ENCODE measurements around the gene MAN1C1. TPM values are rescaled to one million over a fixed set of nuclear protein-coding genes. Genes with fewer than 3 reads are reported as not detected.
A peak's percentile ranks its signal among the peaks of the same experiment; 100 is the strongest.

Gene MAN1C1
- total RNA-seq, 1 experiment from 2014 or later = 9.3 TPM

DNA sequence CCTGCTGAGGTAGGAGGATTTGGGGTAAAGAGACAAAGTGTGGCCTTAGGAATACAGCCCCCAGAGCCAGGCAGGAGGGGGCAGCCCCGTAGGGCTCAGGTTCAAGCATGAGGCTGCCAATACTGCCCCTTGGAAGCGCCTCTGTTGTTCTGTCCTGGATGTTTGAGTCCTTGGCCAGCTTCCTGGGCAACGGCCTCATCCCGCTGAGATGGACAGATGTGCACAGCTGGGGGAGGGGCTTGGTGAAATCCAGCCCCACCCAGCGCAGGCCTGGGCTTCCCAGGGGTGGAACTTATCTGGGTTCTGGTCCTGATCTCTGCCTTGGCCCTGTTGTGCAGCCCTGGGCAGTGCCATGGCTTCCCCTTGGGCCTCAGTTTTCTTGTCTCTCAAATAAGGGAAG lies 34.8 kb upstream of the MAN1C1 start:
- Histone ChIP-seq H3K23ac (ENCODE audit: insufficient read length, low read depth, low read length) (no peak overlapping the region), H2BK20ac (ENCODE audit: low read depth, low read length, poor library complexity, severe bottlenecking) (no peak overlapping the region), H3K79me2 (ENCODE audit: insufficient read depth, low read length) (no peaks in the 10 kb centered on the region), H2AK5ac (ENCODE audit: insufficient read length, low read length) (no peak overlapping the region), H3K9me3 (ENCODE audit: control insufficient read depth, low read depth, low read length) (no peaks in the 10 kb centered on the region), H3K56ac (ENCODE audit: insufficient read length, low read depth, low read length) (no peak overlapping the region), H3K4me1 (ENCODE audit: insufficient read depth, low read length) (peaks cover 5% of the 10 kb centered on the region; the same call in 1 of the 2 replicates), H3T11ph (ENCODE audit: low read length) (no peak overlapping the region), H2BK12ac (ENCODE audit: insufficient read length, low read depth, low read length) (no peak overlapping the region), H2BK15ac (ENCODE audit: low read depth, low read length) (no peak overlapping the region), H4K5ac (ENCODE audit: insufficient read length, low read depth, low read length) (no peak overlapping the region), H3K79me1 (ENCODE audit: insufficient read depth, low read depth, low read length, poor library complexity, severe bottlenecking) (no peaks in the 10 kb centered on the region), H4K20me1 (ENCODE audit: control insufficient read depth, insufficient read depth, insufficient read length) (peaks cover 3% of the 10 kb centered on the region), H3K14ac (ENCODE audit: insufficient read depth, low read length) (peak overlapping the region; percentile 18; the same call in 1 of the 2 replicates), H3K4me2 (ENCODE audit: insufficient read depth, insufficient read length, low read length) (no peak overlapping the region), H4K91ac (ENCODE audit: insufficient read length, low read depth, low read length) (no peak overlapping the region), H2AFZ (ENCODE audit: low read length) (no peak overlapping the region), H2BK120ac (ENCODE audit: low read depth, low read length, poor library complexity, severe bottlenecking) (no peak overlapping the region), H3K18ac (ENCODE audit: insufficient read length, low read depth, low read length) (no peak overlapping the region), H4K8ac (replicated peaks; ENCODE audit: insufficient read length, low read depth, low read length) (no peak overlapping the region), H3K27me3 (ENCODE audit: insufficient read depth, low read length) (no peaks in the 10 kb centered on the region), H3K27ac (ENCODE audit: insufficient read length, low read depth, low read length) (no peak overlapping the region), H3K4ac (ENCODE audit: low read depth, low read length) (no peak overlapping the region), H3K9ac (ENCODE audit: extremely low read depth, insufficient read length, low read length) (no peak overlapping the region), H3K23me2 (ENCODE audit: insufficient read length, low read depth, low read length, poor library complexity, severe bottlenecking) (no peaks in the 10 kb centered on the region), H2BK5ac (ENCODE audit: insufficient read length, low read length) (no peak overlapping the region)
- Mint-ChIP-seq H3K27ac (no peak overlapping the region), H3K36me3 (ENCODE audit: insufficient read depth in 1 of 3, low read depth in 3 of 3) (no peaks in the 10 kb centered on the region; a peak in 1 of 7 replicates), H3K9me3 (peaks cover 3% of the 10 kb centered on the region in 2 experiments; a peak in 2 of 5 replicates), H3K4me1 (peaks cover 23 to 37% of the 10 kb centered on the region in 2 experiments), H3K4me3 (no peak overlapping the region), H3K27me3 (ENCODE audit: low read depth) (peaks cover 5% of the 10 kb centered on the region)
- no peak for DNase-seq
- no CpG with 5 or more reads among the region's 5 CpGs for WGBS (ENCODE audit: extremely low coverage, insufficient read length, low lambda C conversion rate)
- TF ChIP-seq, protein P1, sequence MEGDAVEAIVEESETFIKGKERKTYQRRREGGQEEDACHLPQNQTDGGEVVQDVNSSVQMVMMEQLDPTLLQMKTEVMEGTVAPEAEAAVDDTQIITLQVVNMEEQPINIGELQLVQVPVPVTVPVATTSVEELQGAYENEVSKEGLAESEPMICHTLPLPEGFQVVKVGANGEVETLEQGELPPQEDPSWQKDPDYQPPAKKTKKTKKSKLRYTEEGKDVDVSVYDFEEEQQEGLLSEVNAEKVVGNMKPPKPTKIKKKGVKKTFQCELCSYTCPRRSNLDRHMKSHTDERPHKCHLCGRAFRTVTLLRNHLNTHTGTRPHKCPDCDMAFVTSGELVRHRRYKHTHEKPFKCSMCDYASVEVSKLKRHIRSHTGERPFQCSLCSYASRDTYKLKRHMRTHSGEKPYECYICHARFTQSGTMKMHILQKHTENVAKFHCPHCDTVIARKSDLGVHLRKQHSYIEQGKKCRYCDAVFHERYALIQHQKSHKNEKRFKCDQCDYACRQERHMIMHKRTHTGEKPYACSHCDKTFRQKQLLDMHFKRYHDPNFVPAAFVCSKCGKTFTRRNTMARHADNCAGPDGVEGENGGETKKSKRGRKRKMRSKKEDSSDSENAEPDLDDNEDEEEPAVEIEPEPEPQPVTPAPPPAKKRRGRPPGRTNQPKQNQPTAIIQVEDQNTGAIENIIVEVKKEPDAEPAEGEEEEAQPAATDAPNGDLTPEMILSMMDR (conservative IDR thresholded peaks at IDR 0.05) = no peak
